GM19455 (cell line): Measurements from ENCODE around the gene ARG2.

Experiments used
- ATAC-seq: cut with Tn5 transposase; IDR thresholded peaks from one replicate; pipeline ENCODE4 v1.9.1; 2021; ENCODE audit not compliant: unreplicated experiment

The ARG2 gene

DNA sequence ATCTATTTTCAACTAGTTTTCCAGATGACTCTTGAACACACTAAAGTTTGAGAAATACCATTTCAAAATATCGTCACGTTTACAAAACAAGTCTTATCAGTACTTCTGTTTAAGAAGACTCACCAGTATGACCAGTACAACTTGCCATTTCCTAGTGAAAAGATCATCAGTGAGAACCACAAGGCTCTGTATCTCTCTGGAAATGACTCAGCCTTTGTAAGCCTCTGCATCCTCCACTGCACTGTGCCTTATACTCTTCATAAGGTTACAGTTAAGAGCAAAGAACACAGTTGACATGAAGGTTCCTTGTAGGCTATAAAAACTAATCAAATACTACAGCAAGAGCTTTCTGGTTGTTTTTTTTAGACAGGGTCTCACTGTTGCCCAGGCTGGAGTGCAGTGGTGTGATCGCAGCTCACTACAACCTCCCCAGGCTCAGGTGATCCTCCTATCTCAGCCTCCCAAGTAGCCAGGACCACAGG is 60.4 kb downstream of the ARG2 start:
- peak; percentile 99 for ATAC-seq

DNA sequence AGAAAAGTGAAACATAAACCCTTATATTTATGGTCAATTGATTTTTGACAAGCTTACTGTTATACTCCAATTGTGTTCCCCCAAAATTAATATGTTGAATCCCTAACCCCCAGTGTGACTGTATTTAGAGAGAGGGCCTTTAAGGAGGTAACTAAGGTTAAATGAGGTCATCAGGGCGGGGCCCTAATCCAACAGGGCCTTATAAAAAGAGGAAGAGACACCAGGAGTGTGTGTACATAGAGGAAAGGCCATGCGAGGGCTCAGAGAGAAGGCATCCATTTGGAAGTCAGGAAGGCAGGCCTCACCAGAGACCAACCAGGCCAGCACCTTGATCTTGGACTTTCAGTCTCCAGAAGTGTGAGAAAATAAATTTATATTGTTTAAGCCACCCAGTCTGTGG is 61.2 kb downstream of the ARG2 start:
- no peak for ATAC-seq

DNA sequence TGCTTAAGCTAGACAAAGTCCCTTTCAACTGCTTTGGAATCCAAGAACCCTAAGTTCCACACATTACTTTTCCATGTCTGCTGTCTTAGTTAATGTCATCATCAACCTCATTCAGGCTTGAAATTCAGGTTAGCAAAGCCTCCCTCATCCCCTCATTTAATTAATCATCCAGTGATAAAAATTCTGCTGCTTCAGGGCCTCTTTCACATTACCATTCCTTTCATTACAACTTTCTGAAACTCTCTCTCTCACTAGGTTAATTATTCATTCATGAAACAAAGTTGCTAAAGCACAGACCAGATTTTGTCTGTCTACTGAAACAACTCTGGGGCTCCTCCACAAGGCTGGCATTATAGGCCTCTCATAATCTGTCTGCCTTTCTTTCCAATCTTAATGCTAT is 64.1 kb downstream of the ARG2 start:
- ATAC-seq, result no peak

DNA sequence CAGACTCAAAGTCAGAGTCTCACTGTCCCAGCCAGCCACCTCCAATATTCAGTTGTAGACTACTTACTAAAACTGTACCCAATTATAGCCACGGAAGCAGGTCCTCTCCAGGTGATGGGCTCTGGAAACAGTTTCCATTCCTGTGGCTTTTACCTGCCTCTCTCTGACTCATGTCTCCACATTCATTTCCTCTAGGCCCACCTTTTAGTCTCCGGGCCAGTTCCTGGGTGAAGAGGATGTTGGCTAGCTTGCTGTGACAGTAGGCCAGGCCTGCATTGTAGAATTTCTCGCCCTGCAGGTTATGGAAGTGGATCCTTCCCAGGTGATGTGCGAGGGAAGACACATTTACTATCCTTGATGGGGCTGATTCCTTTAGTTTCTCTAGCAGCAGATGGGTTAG is 70.3 kb downstream of the ARG2 start:
- ATAC-seq, result no peak

DNA sequence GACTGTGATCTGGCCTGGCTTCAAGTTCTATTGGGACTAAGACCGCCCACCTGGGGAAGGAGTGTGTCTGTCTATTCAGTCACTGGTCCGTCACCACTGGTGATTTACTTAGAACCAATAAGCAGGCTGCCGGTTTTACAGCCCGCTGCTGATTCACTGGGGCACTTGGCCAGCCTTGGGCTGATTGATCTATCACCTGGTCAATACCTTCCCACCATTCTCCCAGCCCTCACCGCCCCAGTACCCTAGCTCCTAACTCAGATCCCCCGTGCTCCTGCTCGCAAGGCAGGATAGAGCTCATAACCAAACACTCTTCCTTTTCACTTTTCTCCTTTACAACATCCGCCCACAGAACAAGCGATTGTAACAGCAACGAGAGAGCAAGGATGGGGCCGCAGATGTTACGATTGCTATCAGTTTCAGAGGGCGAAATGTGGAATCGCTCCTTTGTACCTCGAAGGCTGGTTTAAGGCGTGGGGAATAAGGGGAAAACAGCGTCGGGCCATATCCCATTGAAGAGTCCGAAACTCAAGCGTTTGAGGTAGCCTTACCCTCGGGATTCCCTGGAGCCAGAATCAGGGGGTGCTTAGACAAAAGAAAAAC is 75.2 kb downstream of the ARG2 start:
- peak; percentile 82 for ATAC-seq

DNA sequence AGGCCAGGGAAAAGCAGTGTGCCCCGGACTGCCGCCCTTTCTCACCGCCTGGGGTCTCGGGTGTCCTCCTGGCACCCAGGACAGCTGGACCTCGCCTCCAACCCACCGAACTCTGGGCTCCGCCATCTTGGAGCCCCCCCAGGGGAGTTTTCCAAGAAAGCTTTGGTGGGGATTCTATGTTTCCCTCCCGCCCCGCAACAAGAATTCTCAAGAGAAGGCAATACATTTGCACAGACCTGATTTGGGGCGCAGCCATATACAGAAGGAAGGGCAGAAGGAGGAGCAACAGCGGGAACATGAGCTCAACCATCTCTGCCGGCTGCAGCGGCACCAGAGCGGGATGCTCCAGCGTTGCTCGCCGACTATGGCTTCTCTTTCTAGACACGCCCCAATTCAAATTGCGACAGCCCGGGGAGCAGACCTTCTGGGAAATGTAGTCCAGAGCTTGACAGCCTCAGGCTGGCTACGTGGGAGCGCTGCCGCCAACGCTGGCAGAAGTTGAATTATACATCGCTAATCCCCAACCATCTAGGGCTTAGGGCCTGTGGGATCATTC is 75.8 kb downstream of the ARG2 start, which contains the start of gene RDH11:
TSS of gene RDH11 (minus strand) at position 371 of the 556 bp plus-strand sequence. CDS start at position 310, 61 bp downstream.
- ATAC-seq, result peak; percentile 87

GRCh38 chr14:67697006-67697405 is 77.3 kb downstream of the ARG2 start:
- ATAC-seq, result no peak

GRCh38 chr14:67698179-67698578 is 78.5 kb downstream of the ARG2 start:
- no peak for ATAC-seq
